HL-60 (cell line): ENCODE results near the gene ANKRD44.

Experiments
- CTCF ChIP-seq: IDR thresholded peaks from one replicate; pipeline ENCODE4 v1.5.1; 2011; ENCODE audit warnings: low read length, control low read depth, inconsistent platforms; ENCODE audit not compliant: insufficient read depth
- POLR2AphosphoS5 ChIP-seq: IDR thresholded peaks from 2 replicates; pipeline ENCODE4 v1.6.1; 2012; ENCODE audit warnings: low read depth

GRCh38 chr2:196963961-196964360, 346.6 kb downstream of the ANKRD44 start:
- TF ChIP-seq CTCF (no peak), POLR2AphosphoS5 (no peak)
